Gastrocnemius medialis (tissue), 4 donors: ENCODE results near the gene DROSHA. TPM values are rescaled to one million over a fixed set of nuclear protein-coding genes. Genes with fewer than 3 reads are reported as not detected.

ENCODE experiments used
- ATAC-seq, 2 donors: fragments of 150-250 bp; one replicate each; pipeline ENCODE4 v1.9.1; 2016
- DNase-seq, 2 donors: peaks; one replicate each; pipeline ENCODE4 v3.0.0-alpha.2; 2019
- H3K27ac ChIP-seq, 4 donors: fragments of 200-600 bp; sonication (generic); 1 replicate in 1 of 4; 2 replicates in 3 of 4; pipeline ENCODE4 v1.5.1; 2016 to 2018; ENCODE audit warnings: mild to moderate bottlenecking in 2 of 4, moderate library complexity in 1 of 4
- H3K27me3 ChIP-seq, 3 donors: fragments of 200-600 bp; sonication (generic) in 2 of 3; 1 replicate in 1 of 3; 2 replicates in 2 of 3; pipeline versions ENCODE4 v1.5.1 to v1.6.0; 2016 to 2019; ENCODE audit warnings: mild to moderate bottlenecking in 1 of 3, moderate library complexity in 1 of 3
- H3K36me3 ChIP-seq, 2 donors: fragments of 200-600 bp; sonication (generic) in 1 of 2; one replicate each; pipeline ENCODE4 v1.5.1; 2017 to 2018
- H3K4me1 ChIP-seq, 2 donors: fragments of 200-600 bp; sonication (generic) in 1 of 2; one replicate each; pipeline ENCODE4 v1.5.1; 2016 to 2017; ENCODE audit warnings: mild to moderate bottlenecking in 2 of 2
- H3K4me3 ChIP-seq, 4 donors: fragments of 200-600 bp; sonication (generic) in 3 of 4; 1 replicate in 1 of 4; 2 replicates in 3 of 4; pipeline ENCODE4 v1.5.1; 2016 to 2019; ENCODE audit warnings: mild to moderate bottlenecking in 2 of 4
- H3K9me3 ChIP-seq, 3 donors: fragments of 200-600 bp; sonication (generic) in 2 of 3; 1 replicate in 1 of 3; 2 replicates in 2 of 3; pipeline ENCODE4 v1.5.1; 2016 to 2019
- CTCF ChIP-seq, 5 experiments: fragments of 450-650 bp in 3 of 5; fragments of 200-600 bp in 2 of 5; sonication (generic) in 2 of 5; IDR thresholded peaks in 4 of 5; conservative IDR thresholded peaks in 1 of 5; 1 replicate in 4 of 5; 2 replicates in 1 of 5; pipeline ENCODE4 v1.5.1; 2016 to 2019; ENCODE audit warnings: antibody characterized with exemption in 5 of 5, mild to moderate bottlenecking in 3 of 5, moderate library complexity in 3 of 5
- POLR2A ChIP-seq, 2 donors: fragments of 450-650 bp; IDR thresholded peaks; one replicate each; pipeline ENCODE4 v1.6.1; 2017; ENCODE audit warnings: antibody characterized with exemption in 2 of 2, mild to moderate bottlenecking in 2 of 2, moderate library complexity in 2 of 2
- in situ Hi-C, 4 donors: fragments of 200-750 bp; cut with MboI; loops; one replicate each; pipeline versions ENCODE4 v1.15.0 to v1.8.0; 2017; ENCODE audit warnings: low sequenced_read_pairs in 4 of 4
- intact Hi-C: fragments of 100-400 bp; cut with DNase I; formaldehyde crosslinking; loops from one replicate; pipeline ENCODE4 v1.15.1; 2023; ENCODE audit warnings: low total_unique reads
- total RNA-seq, 4 donors: library from RNA; depleted of rRNA; stranded (reverse); fragments of >200 nt; gene quantifications; one replicate each; pipeline versions ENCODE4 v1.1.0 to v1.2.3, GENCODE V29; 2016

Gene DROSHA
- total RNA-seq, 4 donors from 2014 or later, result 9.2 to 28.8 (median 28.4) TPM

DNA sequence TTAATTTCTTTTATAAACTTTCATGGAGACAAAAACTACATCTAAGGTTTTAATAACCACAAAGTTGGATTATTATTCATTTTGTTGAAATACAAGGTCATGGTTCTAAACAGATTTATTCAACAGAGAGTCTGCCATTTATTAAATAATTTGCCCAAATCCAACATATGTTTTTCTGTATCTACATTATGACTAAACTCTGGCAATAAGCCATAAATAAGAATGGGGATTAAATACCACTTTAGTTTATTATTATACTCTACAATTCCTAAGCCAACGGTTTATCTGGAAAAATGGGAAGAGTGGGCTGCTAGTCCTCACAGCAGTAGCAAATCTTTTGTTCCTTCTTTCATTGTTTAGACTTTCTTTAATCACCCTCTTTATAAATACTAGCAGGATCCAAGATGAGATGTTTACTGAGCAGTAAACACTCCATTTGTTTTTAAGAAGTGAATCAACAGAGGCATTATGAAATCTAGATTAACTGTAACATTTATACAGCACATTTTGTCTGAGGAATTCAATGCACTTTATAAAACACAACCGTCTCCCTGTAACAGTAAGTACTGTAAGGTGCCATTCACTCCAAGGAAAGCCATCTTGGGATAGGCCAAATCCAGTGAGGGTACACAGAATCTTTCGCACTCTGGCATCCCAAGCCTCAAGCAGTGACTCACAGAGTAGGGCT, 89.7 kb downstream of the DROSHA start:
- in situ Hi-C loops, result no loop called here
- Histone ChIP-seq H3K36me3 (peaks cover 0 to 9% of the 10 kb centered on the region in 2 donors), H3K9me3 (no peaks in the 10 kb centered on the region), H3K27ac (no peak overlapping the region), H3K27me3 (no peaks in the 10 kb centered on the region), H3K4me1 (no peaks in the 10 kb centered on the region), H3K4me3 (no peak overlapping the region)
- ATAC-seq (no peak), DNase-seq (no peak)
- intact Hi-C loops, result no loop called here
- no peak for TF ChIP-seq POLR2A (IDR thresholded peaks at IDR 0.05)
- TF ChIP-seq CTCF (IDR thresholded peaks at IDR 0.05 in 4 of 5, conservative IDR thresholded peaks at IDR 0.05 in 1 of 5), result no peak

- DNase-seq, result no peak
- H3K4me1 ChIP-seq, result no peaks in the 10 kb centered on the region
- TF ChIP-seq CTCF (IDR thresholded peaks at IDR 0.05 in 4 of 5, conservative IDR thresholded peaks at IDR 0.05 in 1 of 5), result no peak
- no peak for TF ChIP-seq POLR2A (IDR thresholded peaks at IDR 0.05)
- no peaks in the 10 kb centered on the region for H3K9me3 ChIP-seq
- in situ Hi-C loops, result no loop called here
- H3K4me3 ChIP-seq, result no peak overlapping the region
- no peak for ATAC-seq
- H3K27ac ChIP-seq, result no peak overlapping the region
- H3K36me3 ChIP-seq, result peaks cover 0 to 17% of the 10 kb centered on the region in 2 donors
- intact Hi-C loops, result no loop called here
- H3K27me3 ChIP-seq, result no peaks in the 10 kb centered on the region
Observed at GRCh38 chr5:31436851-31437250, 95.0 kb downstream of the DROSHA start.

- DNase-seq (no peak), ATAC-seq (no peak)
- no peaks in the 10 kb centered on the region for H3K4me1 ChIP-seq
- H3K36me3 ChIP-seq, result peaks cover 0 to 17% of the 10 kb centered on the region in 2 donors
- TF ChIP-seq POLR2A (IDR thresholded peaks at IDR 0.05), result no peak
- no peak for TF ChIP-seq CTCF (IDR thresholded peaks at IDR 0.05 in 4 of 5, conservative IDR thresholded peaks at IDR 0.05 in 1 of 5)
- no peaks in the 10 kb centered on the region for H3K27me3 ChIP-seq
- H3K4me3 ChIP-seq, result no peak overlapping the region
- intact Hi-C loops, result no loop called here
- in situ Hi-C loops, result no loop called here
- H3K9me3 ChIP-seq, result no peaks in the 10 kb centered on the region
- H3K27ac ChIP-seq, result no peak overlapping the region
Observed at GRCh38 chr5:31435730-31436129, 96.2 kb downstream of the DROSHA start.

GRCh38 chr5:31434898-31435297, 97.0 kb downstream of the DROSHA start:
- in situ Hi-C loops (no loop called here), intact Hi-C loops (no loop called here)
- no peaks in the 10 kb centered on the region for H3K9me3 ChIP-seq
- no peak overlapping the region for H3K27ac ChIP-seq
- H3K4me3 ChIP-seq, result no peak overlapping the region
- peaks cover 0 to 17% of the 10 kb centered on the region in 2 donors for H3K36me3 ChIP-seq
- no peaks in the 10 kb centered on the region for H3K27me3 ChIP-seq
- H3K4me1 ChIP-seq, result no peaks in the 10 kb centered on the region
- DNase-seq (no peak), ATAC-seq (no peak)
- no peak for TF ChIP-seq CTCF (IDR thresholded peaks at IDR 0.05 in 4 of 5, conservative IDR thresholded peaks at IDR 0.05 in 1 of 5)
- TF ChIP-seq POLR2A (IDR thresholded peaks at IDR 0.05), result no peak

DNA sequence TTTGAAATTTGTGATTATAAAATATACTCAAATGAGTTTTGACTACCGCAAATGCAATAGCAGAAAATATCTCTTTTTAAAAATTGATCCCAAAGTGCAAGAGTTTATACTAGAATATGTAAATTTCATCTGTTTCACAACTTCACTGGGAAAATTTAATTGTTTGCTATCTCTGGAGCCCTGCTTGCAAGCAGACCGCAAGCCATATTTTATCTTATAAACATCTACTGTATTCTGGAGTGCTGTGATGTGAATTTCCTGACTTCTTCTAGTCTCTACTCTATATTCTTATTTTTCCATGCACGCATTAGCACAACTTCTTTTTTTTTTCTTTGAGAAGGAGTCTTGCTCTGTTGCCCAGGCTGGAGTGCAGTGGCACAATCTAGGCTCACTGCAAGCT, 98.7 kb downstream of the DROSHA start:
- in situ Hi-C loops, result no loop called here
- H3K36me3 ChIP-seq, result peaks cover 0 to 26% of the 10 kb centered on the region in 2 donors

More for the DNA sequence above, 98.7 kb downstream of the DROSHA start:
- Histone ChIP-seq H3K9me3 (no peaks in the 10 kb centered on the region), H3K27me3 (no peaks in the 10 kb centered on the region), H3K4me1 (no peaks in the 10 kb centered on the region), H3K4me3 (no peak overlapping the region), H3K27ac (no peak overlapping the region)
- ATAC-seq (no peak), DNase-seq (no peak)
- intact Hi-C loops, result no loop called here
- TF ChIP-seq CTCF (IDR thresholded peaks at IDR 0.05 in 4 of 5, conservative IDR thresholded peaks at IDR 0.05 in 1 of 5), result no peak
- TF ChIP-seq POLR2A (IDR thresholded peaks at IDR 0.05), result no peak
